ENCODE measurements around the gene SPEN. TPM values are rescaled to one million over a fixed set of nuclear protein-coding genes. Genes with fewer than 3 reads are reported as not detected.
A peak's percentile ranks its signal among the peaks of the same experiment; 100 is the strongest.

Gene SPEN
- total RNA-seq, 1 experiment from 2014 or later: 46.4 TPM

DNA sequence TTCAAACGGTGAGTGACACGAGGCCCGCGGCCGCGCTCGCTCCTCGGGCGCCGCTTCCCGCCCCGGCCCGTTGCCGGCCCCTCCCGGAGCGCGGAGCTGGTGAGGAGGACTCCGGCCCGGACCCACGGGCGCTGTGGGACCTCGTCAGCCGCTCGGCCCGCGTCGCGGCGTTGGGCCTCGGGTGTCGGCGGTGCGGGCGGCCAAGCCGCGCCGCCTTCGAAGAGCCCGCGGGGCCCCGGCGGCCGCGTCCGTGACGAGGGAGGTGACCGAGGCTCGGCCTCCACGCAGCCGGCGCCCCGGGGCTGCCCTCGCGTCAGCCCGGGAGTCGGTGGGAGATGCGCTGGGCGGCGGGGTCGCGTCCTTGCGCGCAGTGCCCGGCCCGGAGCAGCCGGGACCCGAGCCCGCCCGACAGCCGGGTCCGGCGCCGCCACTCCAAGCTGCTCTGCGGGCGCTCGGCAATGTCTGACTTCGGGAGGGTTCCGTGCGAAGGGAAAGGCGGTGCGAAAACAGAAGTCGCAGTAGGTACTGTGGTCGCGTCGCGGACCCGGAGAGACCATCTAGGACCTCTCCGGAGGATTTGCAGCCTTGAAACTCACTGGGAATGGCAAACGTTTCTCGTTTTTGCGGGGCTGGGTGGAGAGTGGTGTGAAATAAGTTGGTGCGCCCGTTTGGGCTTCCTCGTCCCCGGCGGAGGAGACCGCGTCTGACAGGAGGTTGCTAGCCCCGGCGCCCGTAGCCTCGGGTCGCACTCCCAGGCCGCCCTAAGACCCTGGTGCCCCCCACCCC, 829 bp downstream of the SPEN start:
- ChIA-PET POLR2A (interaction anchor here (0.5 to 2.7 kb wide), 8 partner anchors 11 to 58 kb away, joined by 3 to 39 read pairs (median 5); no protein-coding TSS in a partner anchor), CTCF (interaction anchor here (1.1 to 1.6 kb wide), 2 partner anchors 33 to 57 kb away, joined by 7 to 9 read pairs; no protein-coding TSS in a partner anchor)
- no peaks in the 10 kb centered on the region for H3K4me1 Mint-ChIP-seq (ENCODE audit: low read depth, unreplicated experiment)
- H3K4me3 Mint-ChIP-seq (ENCODE audit: unreplicated experiment): peak overlapping the region; percentile 95
- H3K9me3 Mint-ChIP-seq (ENCODE audit: unreplicated experiment): no peaks in the 10 kb centered on the region
- no peaks in the 10 kb centered on the region for H3K27me3 Mint-ChIP-seq (ENCODE audit: insufficient read depth, unreplicated experiment)
- H3K4me1 ChIP-seq: peaks cover 14% of the 10 kb centered on the region
- no peaks in the 10 kb centered on the region for H3K27me3 ChIP-seq (replicated peaks; ENCODE audit: control insufficient read depth, insufficient read depth, low read length)
- H3K36me3 ChIP-seq (ENCODE audit: control insufficient read depth, insufficient read depth, low read length): no peaks in the 10 kb centered on the region
- peak overlapping the region; percentile 95 for H3K27ac Mint-ChIP-seq (ENCODE audit: unreplicated experiment)
- TF ChIP-seq, protein P1, sequence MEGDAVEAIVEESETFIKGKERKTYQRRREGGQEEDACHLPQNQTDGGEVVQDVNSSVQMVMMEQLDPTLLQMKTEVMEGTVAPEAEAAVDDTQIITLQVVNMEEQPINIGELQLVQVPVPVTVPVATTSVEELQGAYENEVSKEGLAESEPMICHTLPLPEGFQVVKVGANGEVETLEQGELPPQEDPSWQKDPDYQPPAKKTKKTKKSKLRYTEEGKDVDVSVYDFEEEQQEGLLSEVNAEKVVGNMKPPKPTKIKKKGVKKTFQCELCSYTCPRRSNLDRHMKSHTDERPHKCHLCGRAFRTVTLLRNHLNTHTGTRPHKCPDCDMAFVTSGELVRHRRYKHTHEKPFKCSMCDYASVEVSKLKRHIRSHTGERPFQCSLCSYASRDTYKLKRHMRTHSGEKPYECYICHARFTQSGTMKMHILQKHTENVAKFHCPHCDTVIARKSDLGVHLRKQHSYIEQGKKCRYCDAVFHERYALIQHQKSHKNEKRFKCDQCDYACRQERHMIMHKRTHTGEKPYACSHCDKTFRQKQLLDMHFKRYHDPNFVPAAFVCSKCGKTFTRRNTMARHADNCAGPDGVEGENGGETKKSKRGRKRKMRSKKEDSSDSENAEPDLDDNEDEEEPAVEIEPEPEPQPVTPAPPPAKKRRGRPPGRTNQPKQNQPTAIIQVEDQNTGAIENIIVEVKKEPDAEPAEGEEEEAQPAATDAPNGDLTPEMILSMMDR (IDR thresholded peaks at IDR 0.05; ENCODE audit: insufficient read depth in 1 of 2, low read depth in 1 of 2, low read length in 1 of 2, severe bottlenecking in 1 of 2, unreplicated experiment in 1 of 2): no peak
- intact Hi-C loops (cut with micrococcal nuclease; ENCODE audit: unreplicated experiment): loop anchor here (5.0 kb wide), 1 partner anchor 321 kb away; the partner anchor contains the start of gene DNAJC16
- no peaks in the 10 kb centered on the region for H3K9me3 ChIP-seq
- no TSS peak for BruUV-seq (replicated peaks)
- H3K4me3 ChIP-seq (ENCODE audit: low read depth, low read length): peak overlapping the region; percentile 65
- peaks cover 27% of the 10 kb centered on the region for H3K36me3 Mint-ChIP-seq (ENCODE audit: insufficient read depth, unreplicated experiment)
- DNase-seq: peak in 1 of 2 experiments; percentile 25

DNA sequence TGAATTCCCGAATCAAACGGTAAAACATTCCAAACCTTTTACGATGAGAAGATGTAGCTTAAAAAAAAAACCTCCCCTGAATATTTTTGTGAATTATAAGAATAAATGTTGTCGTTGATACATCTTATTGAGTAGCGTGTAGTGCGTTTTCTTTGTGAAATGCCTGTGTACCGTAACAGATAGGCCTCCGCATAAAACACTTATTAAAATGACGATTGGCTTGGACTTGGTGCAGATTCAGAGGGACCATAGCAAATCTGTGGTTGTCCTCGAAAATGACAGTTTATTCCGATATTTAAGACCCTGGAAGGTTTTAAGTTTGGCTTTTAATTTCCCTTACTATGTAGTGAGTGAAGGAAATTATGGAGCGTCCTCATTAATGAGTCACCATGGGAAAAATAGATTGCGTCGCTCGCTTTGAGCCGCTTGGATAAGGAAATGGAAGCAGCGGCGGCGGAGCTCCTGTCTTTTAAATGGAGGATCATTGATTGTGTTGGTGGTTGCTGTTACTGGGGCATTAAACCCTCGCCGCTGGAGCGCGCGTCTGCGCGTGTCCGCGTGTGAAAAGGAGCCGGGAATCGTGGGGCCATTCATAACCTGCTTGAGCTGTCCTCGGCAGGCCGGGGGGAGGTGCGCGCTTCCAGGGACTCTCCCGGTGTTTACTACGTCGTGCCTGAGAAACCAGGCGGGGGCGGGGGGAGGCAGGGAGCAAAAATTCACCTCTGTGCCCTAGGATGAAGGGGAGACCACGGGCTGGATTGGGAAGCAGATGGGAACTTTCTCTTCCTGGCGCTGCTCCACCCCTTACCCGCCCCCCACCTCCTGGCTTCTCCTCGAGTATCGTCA, 1.6 kb downstream of the SPEN start:
- no peaks in the 10 kb centered on the region for H3K4me1 Mint-ChIP-seq (ENCODE audit: low read depth, unreplicated experiment)
- no peaks in the 10 kb centered on the region for H3K9me3 ChIP-seq
- no peaks in the 10 kb centered on the region for H3K27me3 Mint-ChIP-seq (ENCODE audit: insufficient read depth, unreplicated experiment)
- ChIA-PET CTCF (interaction anchor here (1.0 to 1.6 kb wide), 2 partner anchors 34 to 57 kb away, joined by 3 to 4 read pairs; no protein-coding TSS in a partner anchor), POLR2A (interaction anchor here (0.5 to 2.7 kb wide), 10 partner anchors 12 to 89 kb away, joined by 3 to 32 read pairs (median 6); no protein-coding TSS in a partner anchor)
- TSS peak; percentile 78 for BruUV-seq (replicated peaks)
- intact Hi-C loops (cut with micrococcal nuclease; ENCODE audit: unreplicated experiment): loop anchor here (1.0 to 5.0 kb wide), 2 partner anchors 56 to 322 kb away; partner anchors contain the start of gene DNAJC16
- H3K36me3 Mint-ChIP-seq (ENCODE audit: insufficient read depth, unreplicated experiment): peaks cover 27% of the 10 kb centered on the region
- H3K4me3 Mint-ChIP-seq (ENCODE audit: unreplicated experiment): peak overlapping the region; percentile 95
- H3K27me3 ChIP-seq (replicated peaks; ENCODE audit: control insufficient read depth, insufficient read depth, low read length): no peaks in the 10 kb centered on the region
- TF ChIP-seq, protein P1 (IDR thresholded peaks at IDR 0.05; ENCODE audit: insufficient read depth in 1 of 2, low read depth in 1 of 2, low read length in 1 of 2, severe bottlenecking in 1 of 2, unreplicated experiment in 1 of 2): no peak
- H3K4me1 ChIP-seq: peaks cover 14% of the 10 kb centered on the region
- H3K4me3 ChIP-seq (ENCODE audit: low read depth, low read length): peak overlapping the region; percentile 65
- peak overlapping the region; percentile 95 for H3K27ac Mint-ChIP-seq (ENCODE audit: unreplicated experiment)
- H3K36me3 ChIP-seq (ENCODE audit: control insufficient read depth, insufficient read depth, low read length): no peaks in the 10 kb centered on the region
- peak; percentile 89 to 94 for DNase-seq
- no peaks in the 10 kb centered on the region for H3K9me3 Mint-ChIP-seq (ENCODE audit: unreplicated experiment)
